IPS-18c (cell line): ENCODE results near the gene ASAP2.

Experiments used
- H3K4me3 ChIP-seq: 2 replicates; pipeline ENCODE4 v1.7.0; 2013; ENCODE audit warnings: low read depth, mild to moderate bottlenecking, low read length, moderate library complexity; ENCODE audit not compliant: insufficient read depth
- H3K9me3 ChIP-seq: one replicate; pipeline ENCODE4 v1.6.1; 2013; ENCODE audit warnings: mild to moderate bottlenecking, low read length, moderate library complexity; ENCODE audit not compliant: control insufficient read depth, insufficient read depth

Gene ASAP2

DNA sequence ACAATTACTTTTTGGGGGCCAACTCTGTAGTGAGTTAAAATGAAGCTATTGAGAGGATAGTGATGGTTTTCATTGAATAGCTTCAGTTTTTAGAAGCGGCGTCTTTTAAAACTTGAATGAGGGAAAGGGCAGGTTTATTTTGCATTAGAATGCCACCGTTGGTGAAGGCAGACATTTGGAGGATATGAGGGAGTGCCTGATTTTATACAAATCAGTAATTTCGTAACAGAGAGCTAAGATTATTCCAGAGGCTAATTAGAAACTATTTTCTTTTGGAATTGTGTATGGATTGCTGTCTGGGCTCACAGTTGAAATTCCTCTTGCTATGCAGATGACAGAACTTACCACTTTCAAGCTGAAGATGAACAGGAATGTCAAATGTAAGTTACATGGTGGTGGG lies 149.1 kb downstream of the ASAP2 start:
- Histone ChIP-seq H3K9me3 (no peaks in the 10 kb centered on the region), H3K4me3 (no peak overlapping the region)

DNA sequence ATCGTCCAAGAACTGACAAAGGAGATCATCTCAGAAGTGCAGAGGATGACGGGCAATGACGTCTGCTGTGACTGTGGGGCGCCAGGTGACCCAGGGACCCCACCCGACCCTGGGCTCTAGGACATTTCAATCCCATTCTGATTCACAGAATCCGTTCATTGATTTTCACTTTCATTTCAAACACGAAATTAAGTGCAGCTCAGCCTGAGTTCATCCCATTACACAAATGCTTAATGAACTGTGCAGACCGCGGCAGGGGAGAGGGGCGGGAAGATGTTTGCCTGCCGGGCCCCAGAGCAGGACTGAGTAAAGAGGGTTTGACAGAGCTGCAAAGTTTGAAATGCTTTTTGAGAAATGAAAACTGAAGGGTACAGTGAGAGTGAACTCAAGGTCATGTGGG lies 149.6 kb downstream of the ASAP2 start:
- Histone ChIP-seq H3K4me3 (no peak overlapping the region), H3K9me3 (no peaks in the 10 kb centered on the region)

DNA sequence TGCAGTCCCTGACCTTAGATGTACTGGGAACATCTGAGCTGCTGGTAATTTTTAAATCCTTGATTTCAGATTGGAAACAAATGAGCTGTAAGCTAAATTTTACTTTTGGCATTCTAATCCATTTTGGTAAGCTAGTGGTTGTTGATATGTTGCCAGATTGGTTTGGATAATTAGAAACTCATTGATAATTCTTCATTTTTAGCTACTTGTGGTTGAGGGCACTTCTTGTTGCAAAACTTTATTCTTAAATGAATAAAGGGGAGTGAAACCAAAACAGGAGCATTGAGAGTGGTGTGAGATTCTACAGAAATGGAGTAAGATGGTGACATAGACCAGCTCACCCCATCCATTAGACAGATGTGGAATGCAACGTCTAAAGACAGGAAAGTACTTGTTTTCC lies 152.2 kb downstream of the ASAP2 start:
- H3K4me3 ChIP-seq, result no peak overlapping the region
- H3K9me3 ChIP-seq, result no peaks in the 10 kb centered on the region

DNA sequence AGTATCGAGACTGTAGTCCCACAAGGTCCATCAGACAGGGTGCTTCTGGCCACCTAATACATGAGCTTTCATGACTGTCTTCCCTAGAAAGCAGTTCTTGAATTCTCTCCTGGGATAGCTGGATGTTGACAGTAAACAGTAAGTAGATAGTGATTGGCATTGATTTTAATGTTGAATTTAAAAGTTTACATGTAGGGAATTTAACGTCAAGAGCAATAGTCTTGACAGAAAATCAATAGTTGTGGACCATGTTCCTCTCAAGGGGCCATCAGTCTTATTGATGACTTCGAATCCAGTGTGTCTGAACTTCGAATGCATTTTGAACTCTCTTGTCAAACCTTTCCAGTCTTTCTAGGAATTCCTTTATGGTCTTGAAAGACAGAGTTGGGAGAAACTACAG lies 152.9 kb downstream of the ASAP2 start:
- Histone ChIP-seq H3K9me3 (no peaks in the 10 kb centered on the region), H3K4me3 (no peak overlapping the region)

DNA sequence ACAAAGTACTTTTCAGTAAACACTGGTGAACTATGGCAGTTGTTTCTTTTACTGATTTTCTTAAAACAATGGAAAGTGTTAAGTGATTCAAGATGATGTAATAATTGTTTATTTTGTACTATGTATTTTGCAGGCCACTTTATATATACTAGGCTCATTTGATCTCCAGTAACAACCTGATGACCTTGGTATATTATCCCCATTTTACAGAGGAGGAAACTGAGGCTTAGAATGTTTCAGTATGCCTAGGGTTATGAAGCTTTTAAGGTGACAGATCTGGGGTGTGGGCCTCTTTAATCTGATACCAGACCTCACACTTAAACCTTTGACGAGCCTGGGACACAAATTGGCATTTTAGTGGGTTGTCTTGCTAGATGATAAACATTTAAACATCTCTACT lies 153.5 kb downstream of the ASAP2 start:
- Histone ChIP-seq H3K4me3 (no peak overlapping the region), H3K9me3 (no peaks in the 10 kb centered on the region)

DNA sequence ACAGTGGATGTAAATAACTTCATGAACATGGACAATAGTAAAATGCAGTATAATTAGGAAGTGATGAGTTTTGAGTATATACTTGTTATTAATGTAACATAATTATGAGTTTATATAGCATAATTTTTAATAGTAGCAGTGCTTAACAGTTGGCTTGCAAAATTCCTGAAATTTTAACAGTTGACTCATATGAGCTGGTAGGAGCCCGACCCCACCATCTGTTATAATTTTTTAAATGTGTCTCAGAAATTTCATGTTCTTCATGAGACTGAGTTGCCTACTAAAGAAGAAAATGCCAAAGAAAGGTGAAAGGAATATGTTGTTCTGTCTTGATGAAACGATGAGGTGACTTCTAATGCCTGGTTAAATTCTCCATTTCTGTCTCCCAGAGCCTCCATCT lies 154.1 kb downstream of the ASAP2 start:
- Histone ChIP-seq H3K4me3 (no peak overlapping the region), H3K9me3 (no peaks in the 10 kb centered on the region)

DNA sequence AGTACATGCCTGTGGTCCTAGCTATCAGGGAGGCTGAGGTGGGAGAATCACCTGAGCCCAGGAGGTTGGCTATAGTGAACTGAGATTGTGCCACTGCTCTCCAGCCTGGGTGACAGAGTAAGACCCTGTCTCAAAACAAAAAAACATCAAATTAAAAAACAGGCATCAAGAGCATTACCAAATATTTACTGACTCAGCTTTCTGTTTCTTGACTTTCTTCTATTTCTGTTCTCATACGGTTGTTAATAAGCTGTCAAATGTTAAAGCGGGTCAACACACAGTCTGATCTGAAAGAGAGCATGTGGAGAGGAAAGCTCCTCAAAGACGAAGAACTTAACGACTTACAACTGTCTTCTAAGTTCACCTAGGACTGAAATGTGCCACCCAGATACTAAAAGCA lies 157.8 kb downstream of the ASAP2 start:
- no peaks in the 10 kb centered on the region for H3K9me3 ChIP-seq
- no peak overlapping the region for H3K4me3 ChIP-seq

DNA sequence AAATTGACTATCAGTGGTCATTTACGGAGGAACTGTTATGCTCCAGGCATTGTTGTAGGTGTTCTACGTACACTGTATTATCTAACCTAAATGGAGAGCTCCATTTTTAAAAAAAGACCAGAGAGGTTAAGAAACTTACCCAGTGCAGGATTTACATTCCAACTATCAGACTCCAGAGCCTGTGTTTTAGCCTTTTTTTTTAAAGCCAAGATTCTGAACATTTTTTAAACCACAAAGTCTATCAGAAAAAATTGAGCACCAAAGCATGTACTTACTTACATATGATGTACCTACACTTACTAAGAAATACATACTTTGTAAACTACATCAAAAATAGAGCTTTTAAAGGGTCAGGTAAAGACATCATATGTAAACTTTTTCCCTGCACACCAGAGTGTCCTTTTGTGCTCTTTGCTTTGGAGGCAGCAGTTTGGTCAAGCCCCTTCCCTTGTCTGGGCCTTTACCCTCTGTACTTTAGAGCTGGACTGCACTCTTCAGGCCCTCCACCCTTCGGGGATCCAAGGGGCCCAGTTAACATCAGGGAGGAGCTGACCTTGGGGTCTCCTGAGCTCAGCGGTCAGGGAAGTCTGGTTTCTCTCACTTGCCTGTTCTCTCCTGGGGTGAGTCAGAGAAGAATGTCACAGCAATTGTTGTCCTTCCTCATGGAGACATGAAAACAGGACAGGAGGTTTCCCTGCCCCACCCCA lies 158.3 kb downstream of the ASAP2 start:
- Histone ChIP-seq H3K9me3 (no peaks in the 10 kb centered on the region), H3K4me3 (no peak overlapping the region)

DNA sequence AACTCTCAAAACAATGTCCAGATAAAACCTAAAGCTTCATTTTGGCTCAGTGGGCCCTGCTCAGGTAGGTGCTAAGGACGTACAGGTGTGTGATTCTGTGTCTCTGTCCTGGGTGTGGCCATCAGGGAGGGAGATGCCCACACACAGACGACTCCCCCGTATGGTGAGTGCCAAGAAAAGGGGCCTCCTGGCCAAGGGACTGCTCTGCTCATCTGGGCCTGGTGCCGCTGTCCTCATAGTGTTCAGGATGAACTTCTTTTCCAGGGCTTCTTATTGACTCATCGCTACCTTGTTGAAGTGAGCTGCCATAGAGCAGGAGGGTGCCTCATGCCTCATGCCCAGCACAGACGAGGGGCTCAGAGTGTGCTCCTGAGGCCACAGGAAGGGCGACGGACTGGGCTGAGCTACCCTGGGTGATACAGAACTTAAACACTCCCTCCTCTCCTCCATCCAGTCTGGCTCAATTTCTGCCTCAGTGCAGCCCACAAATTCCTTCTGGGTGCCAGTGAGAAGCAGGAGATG lies 158.9 kb downstream of the ASAP2 start:
- H3K4me3 ChIP-seq, result no peak overlapping the region
- H3K9me3 ChIP-seq, result no peaks in the 10 kb centered on the region

DNA sequence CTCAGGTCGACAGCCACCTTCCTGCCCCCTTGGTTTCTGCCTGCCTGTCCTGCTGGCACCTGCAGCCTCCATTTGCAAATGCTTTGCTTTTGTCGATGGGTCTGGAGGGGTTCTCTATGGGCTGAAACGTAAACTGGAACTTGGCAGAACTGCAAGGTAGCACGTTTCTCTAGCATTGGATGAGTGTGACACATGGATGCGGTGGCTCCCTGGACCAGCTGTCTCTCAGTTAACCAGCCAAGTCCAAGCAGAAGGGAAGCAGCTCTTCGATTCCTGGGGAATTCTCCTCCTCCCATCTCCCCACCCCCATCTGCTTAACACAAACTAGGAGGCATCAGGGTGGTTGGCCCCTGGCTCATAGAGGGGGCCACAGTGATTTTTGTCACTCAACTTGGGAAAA lies 159.4 kb downstream of the ASAP2 start:
- H3K9me3 ChIP-seq, result no peaks in the 10 kb centered on the region

DNA sequence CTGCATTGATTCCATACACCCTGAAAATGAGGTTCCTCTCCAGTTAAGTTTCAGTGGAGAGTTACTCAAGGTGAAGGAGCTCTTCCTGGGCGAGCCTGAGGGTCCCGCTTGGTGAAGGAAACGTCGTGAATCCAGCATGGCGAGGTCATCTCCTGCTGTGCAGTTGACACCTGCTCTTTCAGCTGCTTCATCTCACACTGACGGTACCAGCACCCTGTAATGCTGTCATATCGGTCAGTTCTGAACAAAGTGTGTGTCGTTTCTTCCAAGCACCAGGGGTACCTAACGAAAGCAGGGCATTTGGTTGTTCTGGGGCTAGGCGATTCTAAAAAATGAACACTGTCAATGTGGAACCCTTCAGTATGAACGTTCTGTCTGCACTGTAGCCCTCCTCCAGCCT lies 164.1 kb downstream of the ASAP2 start:
- Histone ChIP-seq H3K4me3 (no peak overlapping the region), H3K9me3 (no peaks in the 10 kb centered on the region)

More for the DNA sequence above, 159.4 kb downstream of the ASAP2 start:
- no peak overlapping the region for H3K4me3 ChIP-seq

DNA sequence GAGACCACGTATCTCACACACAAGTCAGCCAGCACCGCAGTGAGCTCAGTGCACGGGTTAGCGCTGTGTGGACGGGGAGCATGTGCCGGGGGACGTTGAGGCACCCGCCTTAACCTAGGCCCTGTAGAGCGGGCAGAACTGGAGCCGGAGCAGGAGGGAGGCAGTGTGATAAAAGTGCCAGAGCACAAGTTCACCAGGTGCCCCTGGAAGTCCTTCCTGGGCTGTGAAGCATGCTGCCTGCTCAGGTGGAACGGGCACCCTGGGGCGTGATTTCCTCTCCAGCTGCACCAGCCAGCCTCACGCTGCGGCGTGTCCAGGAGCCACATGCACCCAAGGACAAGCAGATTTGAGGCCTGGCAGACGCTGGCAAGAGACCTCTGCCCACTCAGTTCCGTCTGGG lies 166.4 kb downstream of the ASAP2 start:
- H3K4me3 ChIP-seq, result no peak overlapping the region
- no peaks in the 10 kb centered on the region for H3K9me3 ChIP-seq

DNA sequence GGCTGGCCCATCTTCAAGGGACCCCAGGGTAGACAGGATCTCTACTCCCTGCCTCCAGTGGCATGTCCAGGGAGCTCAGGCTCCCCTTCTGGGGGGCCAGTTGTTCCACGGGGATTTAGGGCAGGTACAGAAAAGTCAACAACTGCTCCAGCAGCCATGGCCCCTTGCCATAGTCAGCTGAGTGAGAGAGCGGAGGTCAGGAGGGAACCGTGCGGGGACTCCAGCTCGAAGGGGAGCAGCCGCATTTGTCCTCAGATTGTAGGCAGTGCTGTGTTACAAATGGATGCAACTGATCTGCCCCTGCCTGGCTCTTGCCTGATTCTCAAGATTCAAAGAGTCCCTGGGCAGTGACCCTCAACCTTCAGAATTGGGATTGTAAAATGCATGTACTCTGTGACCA lies 166.9 kb downstream of the ASAP2 start:
- Histone ChIP-seq H3K4me3 (no peak overlapping the region), H3K9me3 (no peaks in the 10 kb centered on the region)

DNA sequence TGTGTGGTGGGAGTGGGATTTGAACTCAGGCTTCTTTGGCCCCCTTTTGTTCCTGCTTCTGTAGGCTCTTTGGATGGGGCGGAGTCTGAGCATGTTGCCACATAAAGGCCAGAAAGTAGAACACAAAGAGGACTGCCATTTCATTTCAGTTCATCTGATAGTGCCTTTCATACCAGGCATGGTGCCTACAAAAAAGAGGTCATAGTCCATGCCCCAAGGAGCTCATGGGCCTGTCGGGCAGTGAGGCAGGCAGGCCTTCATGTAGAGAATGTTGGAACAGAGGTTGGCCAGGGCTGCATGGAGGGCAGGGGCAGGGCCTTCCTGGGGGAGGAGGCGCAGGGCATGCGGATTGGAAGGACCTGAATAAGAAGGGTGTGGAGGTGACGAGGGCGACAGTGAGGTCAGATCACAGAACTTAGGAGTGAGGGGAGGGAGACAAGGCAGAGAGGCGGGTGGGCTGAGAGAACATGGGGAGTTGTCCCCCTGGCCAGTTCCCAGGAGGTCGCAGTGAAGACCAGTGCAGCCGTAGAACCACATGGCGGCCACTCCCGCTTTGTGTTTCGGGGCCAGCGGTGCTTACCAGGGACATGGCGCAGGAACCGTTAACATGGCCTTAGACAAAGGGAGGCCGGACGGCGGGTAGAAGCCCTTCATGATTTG lies 167.6 kb downstream of the ASAP2 start:
- Histone ChIP-seq H3K4me3 (no peak overlapping the region), H3K9me3 (no peaks in the 10 kb centered on the region)

DNA sequence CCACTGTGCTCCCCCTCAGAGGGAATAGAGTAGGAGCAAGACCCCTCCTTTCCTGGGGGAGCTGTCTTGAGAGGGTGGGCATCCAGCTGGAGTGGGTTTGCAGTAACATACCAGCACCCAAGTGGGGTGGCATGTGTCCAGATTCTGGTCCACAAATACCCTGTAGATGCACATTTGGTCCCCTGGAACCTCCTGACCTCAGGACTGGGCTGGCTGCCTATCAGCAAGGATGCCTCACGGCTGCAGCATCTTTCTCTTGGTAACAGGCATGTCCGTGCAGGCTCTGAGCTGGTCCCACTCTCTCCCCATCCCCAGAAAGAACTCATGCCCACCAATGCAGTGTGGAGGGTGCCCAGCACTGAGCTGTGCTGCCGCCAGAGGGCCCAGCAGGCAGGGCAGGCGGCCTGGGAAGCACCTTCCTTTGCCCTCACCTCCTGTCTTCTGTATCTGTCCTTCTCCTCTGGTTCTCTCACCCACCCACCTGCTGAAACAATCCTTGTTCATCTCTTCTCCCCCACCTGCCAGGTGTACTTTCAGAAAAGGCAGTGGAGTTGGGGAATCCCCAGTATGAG lies 169.3 kb downstream of the ASAP2 start:
- Histone ChIP-seq H3K4me3 (no peak overlapping the region), H3K9me3 (no peaks in the 10 kb centered on the region)

DNA sequence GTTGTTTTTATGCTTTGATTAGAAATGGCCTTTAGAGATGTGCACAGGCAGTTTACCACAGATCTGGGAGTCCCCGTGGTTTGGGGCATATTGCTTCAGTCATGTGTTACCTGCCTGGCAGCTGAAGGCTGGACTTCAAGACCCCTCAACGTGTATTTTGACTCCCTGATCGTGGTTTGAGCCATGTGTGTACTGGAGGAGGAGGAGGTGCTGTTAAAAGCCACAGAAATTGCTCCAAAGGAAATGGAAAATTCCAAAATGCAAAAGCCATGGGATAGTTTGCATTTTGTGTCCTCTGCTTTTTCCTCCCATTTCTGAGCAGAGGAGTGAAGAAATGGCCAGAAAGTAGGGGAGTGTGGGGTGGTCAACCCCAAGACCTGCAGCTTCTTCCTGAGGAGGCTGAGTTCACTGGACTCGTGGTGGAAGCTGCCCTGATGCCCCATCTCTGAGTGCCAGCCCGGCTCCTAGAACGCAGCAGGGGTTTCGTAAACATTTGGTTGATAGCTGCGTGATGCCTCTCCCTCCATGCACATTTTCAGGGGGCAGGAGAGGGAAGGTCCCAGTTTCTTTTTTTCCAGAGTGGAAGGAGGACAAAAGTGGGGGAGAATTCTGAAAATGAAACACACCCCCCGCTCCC lies 171.0 kb downstream of the ASAP2 start:
- H3K4me3 ChIP-seq, result no peak overlapping the region
- H3K9me3 ChIP-seq, result no peaks in the 10 kb centered on the region

DNA sequence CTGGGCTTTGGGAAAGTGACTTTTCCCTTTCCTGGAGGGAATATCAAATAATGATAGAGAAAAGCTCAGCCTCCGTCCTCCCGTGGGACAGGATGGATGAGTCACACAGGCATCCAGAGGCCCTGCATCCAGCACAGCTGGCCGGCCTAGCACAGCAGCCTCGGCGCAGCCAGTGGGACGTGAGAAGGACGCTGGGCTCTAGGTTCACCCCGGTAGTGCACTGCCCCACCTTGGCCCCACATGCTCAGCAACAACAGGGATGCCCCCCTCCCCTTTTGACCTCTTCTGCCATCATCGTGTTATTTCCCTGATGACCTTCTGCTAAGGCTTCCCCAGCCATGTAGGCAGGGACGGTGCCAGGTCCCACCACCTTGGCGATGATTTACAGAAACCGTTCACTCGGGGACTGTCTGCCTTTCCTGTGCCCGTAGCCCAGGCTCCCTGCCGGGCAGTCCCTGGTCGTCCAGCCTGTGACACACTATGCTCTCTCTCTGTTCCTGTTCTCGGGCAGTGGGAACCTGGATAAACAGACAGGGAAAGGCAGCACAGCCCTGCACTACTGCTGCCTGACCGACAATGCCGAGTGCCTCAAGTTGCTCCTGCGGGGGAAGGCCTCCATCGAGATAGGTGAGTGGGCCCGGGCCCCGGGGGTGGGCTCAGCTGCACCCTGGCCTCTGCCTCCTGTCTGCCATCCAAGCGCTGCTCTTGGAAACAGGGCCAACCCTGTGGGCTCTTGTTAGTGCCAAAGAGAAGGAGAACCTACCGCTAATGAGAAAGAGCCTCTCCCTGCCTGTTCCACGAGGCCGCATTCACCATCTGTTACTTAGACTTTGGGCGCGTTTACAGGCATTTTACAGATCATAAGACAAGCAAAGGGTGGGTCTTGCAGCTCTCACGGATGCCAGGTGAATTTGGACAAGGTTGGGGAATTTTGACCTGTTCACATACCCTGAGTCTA lies 172.1 kb downstream of the ASAP2 start:
- H3K9me3 ChIP-seq, result no peaks in the 10 kb centered on the region

More for the DNA sequence above, 172.1 kb downstream of the ASAP2 start:
- H3K4me3 ChIP-seq, result no peak overlapping the region
